GM12801 (cell line): ENCODE results near the gene TAF1D.

Experiments
- CTCF ChIP-seq: IDR thresholded peaks from one replicate; pipeline ENCODE4 v1.5.1; 2011; ENCODE audit warnings: control low read depth; ENCODE audit not compliant: insufficient read length; ENCODE audit errors: extremely low read depth

Gene TAF1D

DNA sequence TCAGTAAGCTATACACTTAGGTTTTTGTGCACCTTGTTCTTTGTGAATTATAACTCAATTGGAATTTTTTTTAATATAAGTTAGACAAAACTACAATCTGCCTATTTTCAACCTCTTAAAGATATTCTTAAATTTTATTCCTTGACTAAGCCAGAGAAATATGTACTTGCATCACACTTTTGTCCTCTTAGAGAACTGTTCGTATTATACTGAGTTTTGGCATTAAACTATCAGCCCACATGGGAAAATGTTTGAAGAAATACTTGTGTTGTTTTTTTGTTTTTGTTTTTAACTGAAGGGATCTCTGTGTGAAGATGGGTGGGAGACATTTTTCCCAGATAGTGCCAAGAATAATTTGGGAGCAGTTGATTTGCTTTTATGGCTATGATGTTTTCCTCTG is 54.5 kb downstream of the TAF1D start:
- no peak for TF ChIP-seq CTCF

GRCh38 chr11:93686226-93686625 is 55.1 kb downstream of the TAF1D start:
- no peak for TF ChIP-seq CTCF
